Measurements from ENCODE around the gene MAP6D1. TPM values are rescaled to one million over a fixed set of nuclear protein-coding genes. Genes with fewer than 3 reads are reported as not detected.

The MAP6D1 gene
- polyA plus RNA-seq, 3 donors = 0.52 to 0.65 (median 0.61) TPM

DNA sequence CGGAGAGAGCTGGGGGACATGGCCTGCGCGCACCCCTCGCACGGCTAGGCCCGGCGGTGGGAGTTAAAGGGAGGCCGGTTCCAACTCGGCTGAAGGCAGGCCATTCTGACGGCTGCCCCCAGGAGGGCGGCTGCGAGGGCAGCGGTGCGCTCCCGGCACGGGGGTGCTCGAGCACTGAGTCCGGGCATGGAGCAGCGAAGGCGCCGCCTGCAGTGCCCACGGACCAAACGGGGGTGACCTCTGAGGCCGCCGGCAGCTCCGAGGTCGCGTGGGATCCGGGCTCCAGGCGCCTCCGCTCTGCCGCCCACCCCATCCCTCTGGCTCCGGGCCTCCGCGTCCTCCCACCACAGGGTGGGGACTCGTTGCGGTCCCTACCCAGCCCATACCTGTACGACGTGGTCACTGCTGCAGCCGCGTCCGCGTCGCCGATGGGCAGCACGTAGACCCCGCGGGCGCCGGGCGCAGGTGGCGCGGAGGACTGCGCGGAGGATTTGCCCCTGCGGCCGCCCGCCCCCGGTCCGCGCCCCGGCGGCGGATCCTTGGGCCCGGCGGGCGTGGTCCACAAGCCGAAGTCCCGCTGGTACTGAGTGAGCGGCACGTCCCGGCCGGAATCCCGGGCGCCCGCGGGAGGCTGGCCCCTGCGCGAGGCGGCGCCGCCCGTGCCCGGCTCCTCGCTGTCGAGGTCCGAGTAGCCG lies 469 bp downstream of the MAP6D1 start:
- DNase-seq (ENCODE audit: low read depth in 3 of 3, low spot score in 2 of 3) = no peak

GRCh38 chr3:183823963-183824362 lies 1.4 kb downstream of the MAP6D1 start:
- DNase-seq (ENCODE audit: low read depth in 3 of 3, low spot score in 2 of 3) = no peak

- DNase-seq (ENCODE audit: low read depth in 3 of 3, low spot score in 2 of 3) = no peak
Measured at GRCh38 chr3:183822631-183823030, 2.7 kb downstream of the MAP6D1 start.

- no peak for DNase-seq (ENCODE audit: low read depth in 3 of 3, low spot score in 2 of 3)
Measured at GRCh38 chr3:183819831-183820230, 5.5 kb downstream of the MAP6D1 start.

DNA sequence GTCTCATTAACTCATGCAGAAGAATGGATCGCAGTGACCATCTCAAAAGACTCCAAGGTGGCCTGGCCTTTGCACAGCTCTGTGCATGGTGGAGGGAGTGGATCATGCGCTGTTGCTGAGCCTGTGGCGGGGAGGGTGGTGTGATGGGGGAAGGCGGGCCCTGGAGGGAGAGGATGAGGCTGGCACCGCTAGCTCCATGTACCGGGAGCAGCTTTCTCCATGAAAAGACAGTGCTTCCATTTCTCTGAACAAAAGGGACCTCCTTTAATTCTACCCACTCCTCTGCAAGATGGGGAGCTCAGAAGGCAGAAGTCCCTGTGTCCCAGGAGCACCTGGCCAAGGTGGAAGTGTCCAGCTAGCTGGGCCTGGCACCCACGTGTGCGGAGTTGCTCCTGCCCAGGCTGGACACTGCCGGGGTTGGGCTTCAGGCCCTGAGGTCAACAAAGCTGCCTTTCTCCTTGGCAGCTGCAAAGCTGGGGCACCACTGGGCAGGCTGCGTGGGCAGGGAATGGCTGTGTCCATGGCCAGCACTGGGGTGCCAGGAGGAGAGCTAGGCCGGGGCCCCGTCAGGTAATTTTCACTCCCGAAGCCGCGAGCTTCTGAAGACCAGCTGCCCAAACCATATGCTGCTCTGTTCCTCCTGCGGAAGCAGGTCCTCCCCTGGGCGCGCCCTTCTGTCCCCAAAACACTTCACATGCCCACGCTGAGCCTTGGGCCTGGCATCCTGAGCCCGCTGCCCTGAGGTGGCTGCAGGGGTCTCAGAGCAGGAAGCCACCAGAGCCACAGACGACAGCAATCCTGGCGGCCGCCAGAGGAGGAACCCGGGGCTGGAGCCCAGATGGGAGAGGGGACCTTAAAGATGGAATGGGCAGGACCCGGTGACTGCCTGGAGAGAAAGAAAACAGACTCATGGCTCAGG lies 6.4 kb downstream of the MAP6D1 start:
- DNase-seq (ENCODE audit: low read depth in 3 of 3, low spot score in 2 of 3) = no peak

DNA sequence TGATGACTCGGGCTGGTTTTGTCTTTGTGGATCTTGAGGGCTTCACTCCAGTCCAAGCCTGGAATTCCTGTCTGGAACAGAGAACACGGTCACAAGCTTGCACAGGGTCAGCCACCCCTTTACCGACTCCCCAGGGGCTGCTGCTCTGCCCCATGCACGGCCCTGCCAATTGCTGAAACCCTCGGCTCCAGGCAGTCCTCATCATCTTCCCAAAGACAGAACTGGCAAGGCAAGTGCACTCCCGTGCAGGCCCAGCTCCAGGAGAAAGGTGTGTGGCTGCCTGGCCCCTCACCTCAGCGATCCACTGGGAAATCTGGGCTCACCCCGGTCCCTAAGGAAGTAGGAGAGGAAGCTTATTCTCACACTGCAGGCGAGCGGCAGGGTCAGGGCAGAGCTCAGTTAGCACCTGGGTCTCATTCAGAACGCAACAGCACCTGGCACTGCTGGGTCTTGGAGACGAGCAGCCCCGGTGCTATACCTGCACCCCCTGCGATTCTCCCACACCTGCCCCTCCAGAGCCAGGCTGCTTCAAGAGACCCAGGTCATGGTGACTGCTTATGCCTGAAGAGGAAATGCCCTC lies 7.2 kb downstream of the MAP6D1 start:
- DNase-seq (ENCODE audit: low read depth in 3 of 3, low spot score in 2 of 3) = no peak

DNA sequence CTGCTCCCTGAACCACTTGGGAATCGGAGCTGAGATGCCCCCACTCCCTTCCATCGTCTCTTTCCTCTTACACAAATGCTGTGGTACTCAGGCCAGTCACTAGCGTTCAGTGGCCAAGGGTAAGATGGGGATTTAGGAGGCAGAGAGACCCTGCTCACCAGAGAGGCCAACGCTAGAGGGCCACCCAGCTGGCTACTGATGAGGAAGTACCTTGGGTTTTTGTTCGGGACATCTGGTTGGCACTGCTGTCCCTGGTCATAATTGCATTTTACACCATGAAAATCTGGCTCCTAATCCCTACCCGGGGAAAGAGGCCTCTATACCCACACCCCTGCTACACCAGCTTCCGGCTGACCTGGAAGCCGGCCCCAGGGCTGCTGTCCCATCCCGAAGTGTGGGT lies 7.7 kb downstream of the MAP6D1 start:
- no peak for DNase-seq (ENCODE audit: low read depth in 3 of 3, low spot score in 2 of 3)

DNA sequence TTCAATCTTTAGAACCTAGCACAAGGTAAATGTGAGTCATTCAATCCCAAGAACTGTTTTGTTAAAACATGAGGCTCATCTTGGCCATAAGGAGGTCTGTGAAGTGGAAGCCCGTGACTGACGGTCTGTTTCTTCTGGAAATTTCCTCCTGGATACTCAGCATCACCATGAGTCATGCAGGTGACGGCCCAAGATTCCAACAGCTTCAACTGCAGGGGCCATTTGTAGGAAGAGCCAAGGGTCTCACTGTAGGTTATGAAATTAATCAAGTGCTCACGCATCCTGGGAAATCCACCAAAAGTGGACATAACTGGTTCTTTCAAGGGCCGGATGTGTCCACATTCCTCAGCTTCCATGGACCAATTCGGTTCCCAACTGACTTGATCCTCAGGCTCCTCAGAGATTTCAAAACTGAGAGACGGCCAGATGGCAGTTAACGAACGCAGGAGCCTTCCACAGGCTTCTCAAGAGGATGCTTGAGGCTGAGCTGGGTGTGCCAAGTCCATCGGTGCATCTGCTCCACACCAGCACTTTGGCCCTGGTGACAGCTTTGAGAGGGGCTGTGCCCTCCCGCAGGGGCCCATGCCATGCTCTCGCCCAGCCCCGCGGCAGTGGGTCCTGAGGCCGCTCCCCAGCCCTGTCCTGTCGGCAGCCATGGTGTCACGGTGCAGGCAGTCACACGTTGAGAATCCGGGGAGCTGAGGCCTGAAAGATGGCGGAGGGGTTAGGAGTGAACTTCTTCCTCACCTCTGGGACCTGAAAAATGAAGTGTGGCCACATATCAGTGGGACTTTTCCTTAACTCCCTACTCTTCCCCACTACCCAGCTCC lies 8.5 kb downstream of the MAP6D1 start:
- no peak for DNase-seq (ENCODE audit: low read depth in 3 of 3, low spot score in 2 of 3)

DNA sequence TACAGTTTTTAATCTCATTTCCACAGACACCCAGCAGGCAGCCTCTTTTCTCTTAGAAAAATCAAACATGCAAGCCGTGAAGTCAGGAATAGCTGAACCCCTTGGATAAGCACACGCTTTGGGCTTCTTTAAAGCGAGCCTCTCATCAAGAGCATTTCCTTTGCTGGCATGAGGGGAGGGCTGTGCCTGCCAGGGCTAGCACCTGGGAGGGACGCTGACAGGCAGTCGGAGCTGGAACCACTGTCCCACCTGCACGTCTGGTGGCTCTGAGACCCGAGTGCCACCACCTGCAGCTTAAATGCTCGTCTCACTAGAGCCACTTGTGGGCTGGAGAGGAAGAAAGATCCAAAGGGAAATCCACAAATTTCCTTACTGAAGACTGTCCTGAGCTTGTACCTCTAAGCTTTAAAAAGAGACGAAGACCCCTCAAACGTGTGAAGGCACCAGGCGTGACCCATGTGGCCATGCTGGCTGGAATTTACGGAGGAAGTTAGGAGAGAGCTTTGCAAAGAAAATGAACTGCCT lies 9.4 kb downstream of the MAP6D1 start:
- DNase-seq (ENCODE audit: low read depth in 3 of 3, low spot score in 2 of 3) = no peak

DNA sequence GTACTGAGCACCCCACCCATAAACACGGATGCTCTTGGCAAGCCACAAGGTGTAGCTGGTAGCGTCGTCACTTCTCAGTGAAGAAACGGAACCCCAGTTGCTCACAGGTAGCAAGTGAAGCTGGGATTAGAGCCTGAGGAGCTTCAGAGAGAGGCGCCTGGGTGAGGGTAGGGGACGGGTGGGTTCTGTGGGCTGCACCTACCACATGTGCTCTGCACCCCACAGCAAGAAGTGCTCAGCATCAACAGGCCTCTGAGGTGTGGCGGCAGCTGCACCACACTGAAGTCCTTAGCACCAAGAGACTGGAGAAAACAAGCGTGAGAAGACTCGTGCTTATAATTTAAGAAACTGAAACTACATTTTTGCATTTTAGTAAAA lies 9.8 kb downstream of the MAP6D1 start:
- no peak for DNase-seq (ENCODE audit: low read depth in 3 of 3, low spot score in 2 of 3)

DNA sequence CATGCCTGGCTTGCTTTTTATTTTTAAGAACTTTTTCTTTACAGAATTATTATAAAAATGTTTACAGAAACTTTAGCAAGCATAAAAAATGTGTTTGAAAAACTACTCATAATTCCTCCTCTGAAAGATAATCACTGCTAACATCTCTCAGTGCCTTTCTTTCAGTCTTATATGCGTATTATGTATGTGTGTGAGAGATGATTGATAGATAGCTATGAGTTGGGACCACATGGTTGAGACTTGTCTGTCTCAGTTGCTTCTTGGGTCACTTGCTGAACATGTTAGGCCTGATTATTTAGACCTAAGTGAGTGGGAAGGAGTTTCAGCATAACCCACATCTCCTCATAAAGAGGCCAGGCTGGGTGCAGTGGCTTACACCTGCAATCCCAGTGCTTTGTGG lies 11.1 kb downstream of the MAP6D1 start:
- no peak for DNase-seq (ENCODE audit: low read depth in 3 of 3, low spot score in 2 of 3)

- DNase-seq (ENCODE audit: low read depth in 3 of 3, low spot score in 2 of 3) = no peak
Measured at GRCh38 chr3:183812761-183813445, 12.5 kb downstream of the MAP6D1 start.

DNA sequence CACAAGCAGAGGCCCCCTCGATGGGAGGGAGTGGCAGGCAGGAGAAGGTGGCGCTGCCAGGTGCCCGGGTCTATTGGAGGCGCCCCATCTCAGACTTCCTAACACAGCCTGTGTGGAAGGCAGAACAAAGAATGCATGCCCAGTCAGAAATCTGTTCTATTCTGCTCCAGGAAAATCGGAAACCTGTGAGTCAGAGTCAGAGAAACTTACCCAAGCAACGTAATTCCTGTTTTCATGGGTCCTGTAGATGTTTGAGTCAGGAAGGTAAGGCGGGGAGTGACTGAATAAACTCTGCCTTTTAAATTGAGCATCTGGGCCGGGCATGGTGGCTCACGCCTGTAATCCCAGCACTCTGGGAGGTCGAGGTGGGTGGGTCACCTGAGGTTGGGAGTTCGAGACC lies 13.7 kb downstream of the MAP6D1 start:
- DNase-seq (ENCODE audit: low read depth in 3 of 3, low spot score in 2 of 3) = no peak

DNA sequence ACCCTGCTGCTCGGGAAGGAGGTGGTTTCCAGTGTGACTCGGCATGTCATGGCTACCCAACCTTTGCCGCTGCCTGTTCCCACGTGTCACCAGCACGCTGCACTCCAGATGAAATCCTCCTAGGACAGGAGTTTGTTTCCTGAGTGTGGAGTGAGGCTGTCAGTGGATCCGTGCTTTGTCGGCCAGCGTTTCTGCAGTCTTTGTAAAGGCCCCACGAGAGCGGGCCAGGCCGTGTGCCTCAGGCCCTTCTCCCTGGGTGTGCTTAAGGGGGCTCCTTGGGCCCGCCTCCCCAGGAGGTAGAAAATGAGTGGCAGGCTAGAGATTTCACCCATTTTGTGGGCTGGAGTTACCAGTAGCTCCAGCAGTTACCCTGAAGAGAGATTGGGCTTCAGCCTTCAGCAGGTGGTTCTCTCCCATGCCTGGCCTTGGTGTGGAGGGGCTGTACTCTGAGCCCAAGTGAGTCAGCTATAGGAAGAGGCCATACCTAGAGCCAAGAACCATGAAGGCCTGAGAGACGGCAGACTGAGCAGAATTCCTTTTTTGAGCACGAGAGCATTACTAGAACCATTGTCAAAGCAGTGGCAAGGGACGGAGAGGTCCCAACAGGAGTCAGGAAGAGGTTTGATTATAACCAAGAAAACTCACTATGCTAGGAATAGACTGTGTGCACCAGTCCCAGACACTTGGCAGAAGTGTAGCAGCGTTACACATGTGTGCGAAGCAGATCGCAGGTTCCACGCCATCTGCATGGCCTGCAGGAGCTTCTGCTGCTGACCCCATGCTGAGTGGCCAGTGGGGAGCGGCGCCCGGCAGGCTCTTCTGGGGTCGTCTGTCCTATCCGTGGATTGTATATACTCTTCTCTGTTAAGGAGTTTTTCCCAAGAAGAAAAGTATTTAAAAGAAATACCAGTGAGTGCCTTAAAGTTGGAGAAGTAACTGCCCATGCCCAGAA lies 14.5 kb downstream of the MAP6D1 start:
- DNase-seq (ENCODE audit: low read depth in 3 of 3, low spot score in 2 of 3) = no peak

DNA sequence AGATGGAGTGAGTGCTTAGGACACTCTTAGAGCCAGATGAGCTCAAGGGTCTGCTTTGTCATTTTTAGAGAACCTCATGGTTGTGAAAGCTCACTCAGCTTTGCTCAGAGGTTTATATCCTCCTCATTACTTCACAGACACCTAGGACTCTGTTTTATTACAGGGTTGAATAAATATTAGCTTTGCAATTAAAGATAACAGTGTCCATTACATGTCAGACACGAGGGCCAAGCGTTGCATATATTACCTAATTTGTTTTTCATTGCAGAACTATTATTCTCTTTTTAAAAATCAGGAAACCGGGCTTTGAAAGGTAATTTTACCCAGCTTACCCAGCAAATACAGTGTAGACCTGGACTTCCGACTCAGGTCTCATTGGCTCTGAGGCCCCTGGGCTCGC lies 16.1 kb downstream of the MAP6D1 start:
- no peak for DNase-seq (ENCODE audit: low read depth in 3 of 3, low spot score in 2 of 3)

DNA sequence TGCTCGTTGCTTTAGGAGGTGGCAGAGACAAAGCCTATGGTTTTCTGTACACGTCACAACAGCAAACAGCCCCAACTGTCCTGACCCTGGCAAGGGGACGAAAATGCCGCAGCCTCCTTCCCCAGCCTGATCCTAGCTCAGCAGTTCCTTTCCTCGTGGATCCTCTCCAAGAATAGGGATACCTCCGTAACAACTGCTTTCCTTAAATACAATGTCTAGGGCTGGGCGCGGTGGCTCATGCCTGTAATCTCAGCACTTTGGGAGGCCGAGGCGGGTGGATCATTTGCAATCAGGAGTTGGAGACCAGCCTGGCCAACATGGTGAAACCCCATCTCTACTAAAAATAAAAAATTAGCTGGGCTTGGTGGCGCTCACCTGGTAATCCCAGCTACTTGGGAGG lies 17.0 kb downstream of the MAP6D1 start:
- no peak for DNase-seq (ENCODE audit: low read depth in 3 of 3, low spot score in 2 of 3)

DNA sequence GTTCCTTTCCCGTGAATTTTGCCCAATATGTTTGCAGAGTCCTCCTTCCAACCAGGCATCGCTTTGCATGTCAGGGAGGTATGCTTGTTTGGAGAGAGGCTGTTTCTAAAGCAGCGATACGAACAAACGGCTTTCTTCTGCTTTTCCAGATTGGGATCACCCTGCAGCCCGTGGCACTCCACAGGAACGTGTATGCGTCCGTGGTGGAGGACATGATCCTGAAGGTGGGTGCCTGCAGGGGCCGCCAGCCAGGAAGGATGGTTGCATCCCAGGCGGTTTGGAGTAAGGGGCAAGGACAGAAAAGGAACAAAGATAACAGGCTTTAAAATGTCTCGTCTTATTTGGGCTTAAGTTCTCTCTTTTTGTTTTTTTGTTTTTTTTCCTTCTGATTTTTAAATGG lies 17.5 kb downstream of the MAP6D1 start:
- no peak for DNase-seq (ENCODE audit: low read depth in 3 of 3, low spot score in 2 of 3)

- DNase-seq (ENCODE audit: low read depth in 3 of 3, low spot score in 2 of 3) = no peak
Measured at GRCh38 chr3:183807209-183807728, 18.1 kb downstream of the MAP6D1 start.

DNA sequence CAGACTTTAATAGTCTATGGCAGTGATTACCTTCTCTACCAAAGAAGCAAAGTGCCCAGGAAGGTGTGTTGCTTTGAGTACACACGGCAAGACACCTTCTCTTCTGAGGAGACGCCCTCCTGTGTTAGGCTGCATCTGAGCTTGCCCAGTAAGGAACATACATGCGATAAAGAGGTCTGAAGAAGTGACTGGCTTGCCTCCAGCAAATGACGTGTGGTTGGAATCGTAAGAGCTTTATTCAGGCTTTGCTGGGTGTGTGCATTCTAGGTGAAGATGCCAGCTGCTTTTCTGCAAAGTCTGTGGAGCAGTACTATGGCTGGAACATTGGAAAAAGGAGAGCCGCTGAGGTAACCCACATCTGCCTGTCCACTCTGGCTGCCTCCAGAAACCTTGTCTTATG lies 22.4 kb downstream of the MAP6D1 start:
- DNase-seq (ENCODE audit: low read depth in 3 of 3, low spot score in 2 of 3) = no peak

Measured in right renal cortex interstitium (tissue), 3 donors.